GM21515 (cell line): ENCODE measurements around the gene CNPY3.

Experiments used
- ATAC-seq: cut with Tn5 transposase; IDR thresholded peaks from one replicate; pipeline ENCODE4 v1.9.1; 2021; ENCODE audit not compliant: unreplicated experiment

The CNPY3 gene

GRCh38 chr6:42978839-42979522, 49.7 kb downstream of the CNPY3 start, which contains the start of gene PEX6:
Gene PEX6, minus strand, starts transcription at chr6:42979181. Its CDS starts 31 bp downstream, at chr6:42979150.
- peak; percentile 89 for ATAC-seq

GRCh38 chr6:42979523-42980177, 50.4 kb downstream of the CNPY3 start:
- peak; percentile 6 for ATAC-seq

GRCh38 chr6:42981836-42982235, 52.6 kb downstream of the CNPY3 start:
- no peak for ATAC-seq

- ATAC-seq = peak; percentile 90
These were observed 55.0 kb downstream of the CNPY3 start, which contains the start of gene PPP2R5D for GRCh38 chr6:42984001-42984923. Gene PPP2R5D, plus strand, starts transcription at chr6:42984570. Its CDS starts 108 bp downstream, at chr6:42984678.

- no peak for ATAC-seq
These were observed 55.7 kb downstream of the CNPY3 start for GRCh38 chr6:42984924-42985475.

- no peak for ATAC-seq
These were observed 58.5 kb downstream of the CNPY3 start for GRCh38 chr6:42987533-42988451.

GRCh38 chr6:42988486-42989020, 59.3 kb downstream of the CNPY3 start:
- ATAC-seq = no peak
